Measurements from ENCODE around the gene CASTOR1.

CASTOR1 gene

DNA sequence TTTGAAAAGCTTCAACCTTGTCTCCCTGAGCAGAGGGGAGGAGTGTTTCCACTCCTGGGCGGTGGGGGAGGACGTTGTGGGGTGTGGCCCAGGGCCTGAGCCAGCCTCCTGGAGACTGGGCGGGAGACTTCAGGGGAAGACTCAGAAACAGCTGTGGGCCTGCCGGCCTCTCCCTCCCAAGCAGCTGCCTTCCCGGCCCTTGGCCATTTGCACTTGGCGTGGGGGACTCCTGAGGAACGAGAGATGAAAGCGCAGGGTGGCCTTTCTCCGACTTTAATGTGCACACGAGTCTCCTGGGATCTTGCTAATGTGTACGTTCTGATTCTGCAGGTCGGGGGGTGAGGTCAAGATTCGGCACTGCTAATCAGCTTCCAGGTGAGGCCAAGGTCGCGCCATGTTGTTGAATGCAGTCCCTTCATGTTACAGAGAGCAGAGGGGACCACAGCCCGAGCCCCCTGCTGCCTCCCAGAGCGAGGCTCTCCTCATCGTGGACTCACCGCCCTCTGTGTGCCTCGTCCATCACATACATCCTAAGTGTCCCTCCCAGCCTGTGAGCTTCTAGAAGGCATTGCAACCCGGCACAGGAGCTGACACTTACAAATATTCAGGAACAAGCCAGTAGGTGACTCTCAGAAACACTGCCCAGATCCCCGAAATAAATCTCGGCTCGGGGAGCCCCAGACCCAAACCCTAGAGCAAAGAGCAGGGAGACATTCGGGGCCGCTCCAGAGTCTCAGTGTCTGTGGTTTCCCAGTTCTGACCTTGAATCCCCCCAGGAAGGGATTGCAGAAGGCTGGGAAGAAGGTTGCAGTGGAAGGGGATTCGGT lies 50.4 kb downstream of the CASTOR1 start:
- CTCF ChIA-PET: interaction anchor here (1.4 kb wide), 1 partner anchor 24 kb away, joined by 3 read pairs; no protein-coding TSS in a partner anchor
- no peak overlapping the region for H3K4me3 ChIP-seq (ENCODE audit: control insufficient read depth in 1 of 7, extremely low read depth in 1 of 7, insufficient read depth in 4 of 7, low read depth in 2 of 7, low read length in 6 of 7)
- H3K27ac ChIP-seq (ENCODE audit: insufficient read depth in 1 of 2, low read depth in 1 of 2, low read length in 2 of 2, poor library complexity in 1 of 2, severe bottlenecking in 2 of 2): no peak overlapping the region
- no peaks in the 10 kb centered on the region for H3K27me3 ChIP-seq (replicated peaks in 2 of 5; ENCODE audit: control insufficient read depth in 4 of 5, insufficient read depth in 5 of 5, low read length in 4 of 5)
- H3K4me1 ChIP-seq (ENCODE audit: control extremely low read depth in 1 of 4, control insufficient read depth in 4 of 4, insufficient read depth in 4 of 4, low read length in 3 of 4): no peaks in the 10 kb centered on the region
- no peaks in the 10 kb centered on the region for H3K36me3 ChIP-seq (ENCODE audit: control insufficient read depth in 4 of 4, insufficient read depth in 4 of 4, low read length in 3 of 4)
- POLR2A ChIA-PET: interaction anchor here (0.6 kb wide), 1 partner anchor 137 kb away, joined by 3 read pairs; no protein-coding TSS in a partner anchor
- peaks cover 0 to 3% (median 0%) of the 10 kb centered on the region in 5 experiments for H3K9me3 ChIP-seq (ENCODE audit: control extremely low read depth in 1 of 5, control insufficient read depth in 4 of 5, insufficient read depth in 2 of 5, low read depth in 1 of 5, low read length in 4 of 5)
- WGBS (ENCODE audit: insufficient coverage): 97% methylated on average over 27 of the region's 27 CpGs
- DNase-seq: no peak

DNA sequence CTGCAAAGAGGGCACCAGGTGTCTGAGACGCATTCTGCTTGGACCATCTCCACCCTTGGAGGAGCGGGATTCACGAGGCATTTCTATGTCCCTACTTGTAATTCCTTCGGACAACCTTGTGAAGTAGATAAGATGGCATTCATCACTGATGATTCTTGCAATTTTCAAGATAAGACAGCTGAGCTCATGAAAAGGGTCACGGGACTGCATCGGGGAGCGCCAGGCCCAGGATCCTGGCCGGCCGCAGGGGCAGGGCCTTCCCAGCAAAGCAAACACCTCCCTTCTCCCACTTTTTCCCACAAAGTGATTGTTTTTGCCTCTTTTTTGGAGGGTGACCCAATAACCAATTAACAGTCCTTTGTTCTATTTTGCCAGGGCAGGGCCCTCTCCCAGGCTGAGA lies 51.2 kb downstream of the CASTOR1 start:
- peaks cover 0 to 3% (median 0%) of the 10 kb centered on the region in 5 experiments for H3K9me3 ChIP-seq (ENCODE audit: control extremely low read depth in 1 of 5, control insufficient read depth in 4 of 5, insufficient read depth in 2 of 5, low read depth in 1 of 5, low read length in 4 of 5)
- ChIA-PET POLR2A (no interaction called here), CTCF (interaction anchor here (1.4 kb wide), 1 partner anchor 24 kb away, joined by 3 read pairs; no protein-coding TSS in a partner anchor)
- no peak for DNase-seq
- no peak overlapping the region for H3K27ac ChIP-seq (ENCODE audit: insufficient read depth in 1 of 2, low read depth in 1 of 2, low read length in 2 of 2, poor library complexity in 1 of 2, severe bottlenecking in 2 of 2)
- WGBS (ENCODE audit: insufficient coverage): 100% methylated on average over 6 of the region's 9 CpGs
- no peaks in the 10 kb centered on the region for H3K27me3 ChIP-seq (replicated peaks in 2 of 5; ENCODE audit: control insufficient read depth in 4 of 5, insufficient read depth in 5 of 5, low read length in 4 of 5)
- no peak overlapping the region for H3K4me3 ChIP-seq (ENCODE audit: control insufficient read depth in 1 of 7, extremely low read depth in 1 of 7, insufficient read depth in 4 of 7, low read depth in 2 of 7, low read length in 6 of 7)
- H3K36me3 ChIP-seq (ENCODE audit: control insufficient read depth in 4 of 4, insufficient read depth in 4 of 4, low read length in 3 of 4): no peaks in the 10 kb centered on the region
- H3K4me1 ChIP-seq (ENCODE audit: control extremely low read depth in 1 of 4, control insufficient read depth in 4 of 4, insufficient read depth in 4 of 4, low read length in 3 of 4): no peaks in the 10 kb centered on the region

DNA sequence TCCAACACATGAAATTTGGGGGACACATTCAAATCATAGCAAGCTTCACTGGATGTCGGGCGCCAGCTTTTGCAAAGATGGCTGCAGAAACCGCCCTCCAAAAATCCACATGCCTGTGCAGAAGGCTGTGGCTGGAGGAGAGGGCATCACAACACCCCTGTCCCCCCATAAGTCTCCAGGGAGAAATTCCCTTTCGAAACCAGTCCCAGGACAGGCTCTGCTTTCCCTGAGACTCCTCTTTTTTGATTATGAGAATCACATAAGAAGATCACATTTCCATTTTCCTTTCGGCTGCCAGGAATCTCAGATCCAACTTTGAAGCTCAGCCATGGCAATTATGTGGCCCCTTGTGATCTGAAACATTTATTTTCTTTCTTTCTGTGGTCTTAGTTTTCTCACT lies 52.4 kb downstream of the CASTOR1 start:
- no peaks in the 10 kb centered on the region for H3K27me3 ChIP-seq (replicated peaks in 2 of 5; ENCODE audit: control insufficient read depth in 4 of 5, insufficient read depth in 5 of 5, low read length in 4 of 5)
- no peak for DNase-seq
- peaks cover 0 to 3% (median 0%) of the 10 kb centered on the region in 5 experiments for H3K9me3 ChIP-seq (ENCODE audit: control extremely low read depth in 1 of 5, control insufficient read depth in 4 of 5, insufficient read depth in 2 of 5, low read depth in 1 of 5, low read length in 4 of 5)
- H3K4me3 ChIP-seq (ENCODE audit: control insufficient read depth in 1 of 7, extremely low read depth in 1 of 7, insufficient read depth in 4 of 7, low read depth in 2 of 7, low read length in 6 of 7): no peak overlapping the region
- no peaks in the 10 kb centered on the region for H3K36me3 ChIP-seq (ENCODE audit: control insufficient read depth in 4 of 4, insufficient read depth in 4 of 4, low read length in 3 of 4)
- CTCF ChIA-PET: interaction anchor here (0.6 kb wide), 1 partner anchor 622 kb away, joined by 3 read pairs; no protein-coding TSS in a partner anchor
- no peak overlapping the region for H3K27ac ChIP-seq (ENCODE audit: insufficient read depth in 1 of 2, low read depth in 1 of 2, low read length in 2 of 2, poor library complexity in 1 of 2, severe bottlenecking in 2 of 2)
- H3K4me1 ChIP-seq (ENCODE audit: control extremely low read depth in 1 of 4, control insufficient read depth in 4 of 4, insufficient read depth in 4 of 4, low read length in 3 of 4): peaks cover 0 to 5% (median 2%) of the 10 kb centered on the region in 4 experiments
- POLR2A ChIA-PET: no interaction called here
- 97% methylated on average over 5 of the region's 5 CpGs for WGBS (ENCODE audit: insufficient coverage)

DNA sequence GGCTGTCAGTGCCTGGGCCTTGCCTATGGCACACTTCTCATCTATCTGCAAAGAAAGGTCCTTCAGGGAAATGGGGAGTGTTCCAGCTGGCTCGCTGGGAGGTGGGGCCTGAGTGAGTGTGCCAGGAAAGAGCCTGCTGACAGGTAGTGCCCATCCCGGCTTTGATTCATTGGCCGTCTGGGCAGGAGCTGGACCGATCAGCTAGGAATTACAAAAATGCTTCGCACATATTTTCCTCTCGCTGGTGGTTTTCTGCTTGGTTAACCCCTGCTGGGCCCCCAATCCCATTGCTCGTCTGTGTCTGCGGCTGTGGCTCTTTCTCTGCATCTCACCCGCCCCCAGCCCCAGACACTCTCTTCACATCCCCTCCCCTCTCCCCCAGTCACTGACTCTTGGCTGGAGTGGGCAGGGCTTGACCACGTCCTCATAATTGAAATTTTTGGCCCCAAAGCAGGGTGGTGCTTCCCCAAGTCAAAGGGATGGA lies 53.6 kb downstream of the CASTOR1 start:
- ChIA-PET POLR2A (no interaction called here), CTCF (interaction anchor here (1.2 kb wide), 1 partner anchor 20 kb away, joined by 4 read pairs; no protein-coding TSS in a partner anchor)
- Histone ChIP-seq H3K4me1 (ENCODE audit: control extremely low read depth in 1 of 4, control insufficient read depth in 4 of 4, insufficient read depth in 4 of 4, low read length in 3 of 4) (peaks cover 0 to 5% (median 2%) of the 10 kb centered on the region in 4 experiments), H3K27me3 (replicated peaks in 2 of 5; ENCODE audit: control insufficient read depth in 4 of 5, insufficient read depth in 5 of 5, low read length in 4 of 5) (no peaks in the 10 kb centered on the region), H3K27ac (ENCODE audit: insufficient read depth in 1 of 2, low read depth in 1 of 2, low read length in 2 of 2, poor library complexity in 1 of 2, severe bottlenecking in 2 of 2) (no peak overlapping the region), H3K4me3 (ENCODE audit: control insufficient read depth in 1 of 7, extremely low read depth in 1 of 7, insufficient read depth in 4 of 7, low read depth in 2 of 7, low read length in 6 of 7) (no peak overlapping the region), H3K36me3 (ENCODE audit: control insufficient read depth in 4 of 4, insufficient read depth in 4 of 4, low read length in 3 of 4) (no peaks in the 10 kb centered on the region), H3K9me3 (ENCODE audit: control extremely low read depth in 1 of 5, control insufficient read depth in 4 of 5, insufficient read depth in 2 of 5, low read depth in 1 of 5, low read length in 4 of 5) (peaks cover 0 to 3% (median 0%) of the 10 kb centered on the region in 5 experiments)
- DNase-seq: no peak
- over 99% methylated on average over 8 of the region's 10 CpGs for WGBS (ENCODE audit: insufficient coverage)
